H1 (cell line): ENCODE measurements around the gene CREB3.

Source experiments
- CBX5 ChIP-seq: fragments of 300-800, 300-1000 bp; sonication (generic); IDR thresholded peaks from 2 replicates; pipeline ENCODE4 v1.7.1; 2016; ENCODE audit warnings: antibody characterized with exemption, low read length, low read depth
- EP300 ChIP-seq, 2 experiments: IDR thresholded peaks; 1 replicate in 1 of 2; 2 replicates in 1 of 2; pipeline ENCODE4 v1.6.1; 2011 to 2012; ENCODE audit warnings: low read depth in 2 of 2, low read length in 2 of 2, mild to moderate bottlenecking in 2 of 2, borderline replicate concordance in 1 of 2, inconsistent platforms in 1 of 2, moderate library complexity in 1 of 2
- KDM5A ChIP-seq: fragments of 200-600 bp; IDR thresholded peaks from 2 replicates; pipeline ENCODE4 v1.7.1; 2012; ENCODE audit warnings: mild to moderate bottlenecking, low read length, inconsistent platforms, mixed read lengths
- TAF1 ChIP-seq: IDR thresholded peaks from 2 replicates; pipeline ENCODE4 v1.6.1; 2011; ENCODE audit warnings: mild to moderate bottlenecking, low read depth, low read length
- TAF7 ChIP-seq: optimal IDR thresholded peaks from 2 replicates; pipeline ENCODE3; 2011; ENCODE audit warnings: low read depth, mild to moderate bottlenecking, inconsistent platforms, low read length, moderate library complexity, borderline replicate concordance
- TF ChIP-seq, protein P1 (sequence below): IDR thresholded peaks from 2 replicates; pipeline ENCODE4 v1.6.1; 2012; ENCODE audit warnings: low read length, inconsistent platforms
- TF ChIP-seq, protein P2 (sequence below): IDR thresholded peaks from 2 replicates; pipeline ENCODE4 v1.6.1; 2012; ENCODE audit warnings: inconsistent platforms
- TF ChIP-seq, protein P3 (sequence below), 3 experiments: IDR thresholded peaks; 1 replicate in 2 of 3; 2 replicates in 1 of 3; pipeline versions ENCODE4 v1.5.1 to v1.6.1; 2011; ENCODE audit warnings: low read length in 3 of 3, mild to moderate bottlenecking in 3 of 3, inconsistent platforms in 2 of 3, low read depth in 1 of 3, moderate library complexity in 1 of 3; ENCODE audit not compliant: insufficient read depth in 1 of 3; ENCODE audit errors: control extremely low read depth in 1 of 3
- TF ChIP-seq, protein P4 (sequence below): IDR thresholded peaks from 2 replicates; pipeline ENCODE4 v1.6.1; 2012; ENCODE audit warnings: inconsistent platforms

DNA sequence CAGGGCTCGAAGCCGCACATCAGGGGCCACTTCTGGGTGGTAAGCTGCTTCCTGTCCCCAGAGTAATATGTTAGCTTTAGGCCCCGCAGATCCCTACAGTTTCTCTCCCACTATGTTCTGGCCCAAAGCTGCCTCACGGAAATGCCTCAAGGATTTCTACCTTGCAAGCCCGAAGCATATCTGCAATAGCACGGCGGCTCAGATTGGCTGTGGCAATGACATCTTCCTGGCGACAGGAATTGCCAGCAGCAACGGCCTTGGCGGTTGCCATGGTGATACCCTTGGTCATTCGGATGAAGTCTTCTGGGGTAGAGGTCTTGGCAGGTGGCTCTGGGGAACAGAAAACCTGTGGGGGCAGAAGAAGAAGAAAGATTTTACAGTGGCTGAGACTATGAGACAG is 32.4 kb upstream of the CREB3 start:
- TF ChIP-seq, protein P1, sequence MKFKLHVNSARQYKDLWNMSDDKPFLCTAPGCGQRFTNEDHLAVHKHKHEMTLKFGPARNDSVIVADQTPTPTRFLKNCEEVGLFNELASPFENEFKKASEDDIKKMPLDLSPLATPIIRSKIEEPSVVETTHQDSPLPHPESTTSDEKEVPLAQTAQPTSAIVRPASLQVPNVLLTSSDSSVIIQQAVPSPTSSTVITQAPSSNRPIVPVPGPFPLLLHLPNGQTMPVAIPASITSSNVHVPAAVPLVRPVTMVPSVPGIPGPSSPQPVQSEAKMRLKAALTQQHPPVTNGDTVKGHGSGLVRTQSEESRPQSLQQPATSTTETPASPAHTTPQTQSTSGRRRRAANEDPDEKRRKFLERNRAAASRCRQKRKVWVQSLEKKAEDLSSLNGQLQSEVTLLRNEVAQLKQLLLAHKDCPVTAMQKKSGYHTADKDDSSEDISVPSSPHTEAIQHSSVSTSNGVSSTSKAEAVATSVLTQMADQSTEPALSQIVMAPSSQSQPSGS, result no peak
- TF ChIP-seq, protein P2, sequence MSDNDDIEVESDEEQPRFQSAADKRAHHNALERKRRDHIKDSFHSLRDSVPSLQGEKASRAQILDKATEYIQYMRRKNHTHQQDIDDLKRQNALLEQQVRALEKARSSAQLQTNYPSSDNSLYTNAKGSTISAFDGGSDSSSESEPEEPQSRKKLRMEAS, result no peak
- TF ChIP-seq TAF7 (no peak), CBX5 (no peak), EP300 (IDR thresholded peaks at IDR 0.05; ENCODE audit: borderline replicate concordance in 1 of 2, low read depth in 2 of 2, low read length in 2 of 2) (no peak), TAF1 (no peak), KDM5A (no peak)
- TF ChIP-seq, protein P3, sequence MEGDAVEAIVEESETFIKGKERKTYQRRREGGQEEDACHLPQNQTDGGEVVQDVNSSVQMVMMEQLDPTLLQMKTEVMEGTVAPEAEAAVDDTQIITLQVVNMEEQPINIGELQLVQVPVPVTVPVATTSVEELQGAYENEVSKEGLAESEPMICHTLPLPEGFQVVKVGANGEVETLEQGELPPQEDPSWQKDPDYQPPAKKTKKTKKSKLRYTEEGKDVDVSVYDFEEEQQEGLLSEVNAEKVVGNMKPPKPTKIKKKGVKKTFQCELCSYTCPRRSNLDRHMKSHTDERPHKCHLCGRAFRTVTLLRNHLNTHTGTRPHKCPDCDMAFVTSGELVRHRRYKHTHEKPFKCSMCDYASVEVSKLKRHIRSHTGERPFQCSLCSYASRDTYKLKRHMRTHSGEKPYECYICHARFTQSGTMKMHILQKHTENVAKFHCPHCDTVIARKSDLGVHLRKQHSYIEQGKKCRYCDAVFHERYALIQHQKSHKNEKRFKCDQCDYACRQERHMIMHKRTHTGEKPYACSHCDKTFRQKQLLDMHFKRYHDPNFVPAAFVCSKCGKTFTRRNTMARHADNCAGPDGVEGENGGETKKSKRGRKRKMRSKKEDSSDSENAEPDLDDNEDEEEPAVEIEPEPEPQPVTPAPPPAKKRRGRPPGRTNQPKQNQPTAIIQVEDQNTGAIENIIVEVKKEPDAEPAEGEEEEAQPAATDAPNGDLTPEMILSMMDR (IDR thresholded peaks at IDR 0.05; ENCODE audit: control extremely low read depth in 1 of 3, insufficient read depth in 1 of 3, low read depth in 1 of 3, low read length in 3 of 3), result no peak
- TF ChIP-seq, protein P4, sequence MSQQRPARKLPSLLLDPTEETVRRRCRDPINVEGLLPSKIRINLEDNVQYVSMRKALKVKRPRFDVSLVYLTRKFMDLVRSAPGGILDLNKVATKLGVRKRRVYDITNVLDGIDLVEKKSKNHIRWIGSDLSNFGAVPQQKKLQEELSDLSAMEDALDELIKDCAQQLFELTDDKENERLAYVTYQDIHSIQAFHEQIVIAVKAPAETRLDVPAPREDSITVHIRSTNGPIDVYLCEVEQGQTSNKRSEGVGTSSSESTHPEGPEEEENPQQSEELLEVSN, result no peak
